Measurements from ENCODE around the gene PERP. TPM values are rescaled to one million over a fixed set of nuclear protein-coding genes. Genes with fewer than 3 reads are reported as not detected.

Gene PERP
- total RNA-seq, 3 donors from 2014 or later (not counting 1 experiment from before 2014, with no cell fraction given), result 0.05 to 1.6 TPM; not detected in 1

DNA sequence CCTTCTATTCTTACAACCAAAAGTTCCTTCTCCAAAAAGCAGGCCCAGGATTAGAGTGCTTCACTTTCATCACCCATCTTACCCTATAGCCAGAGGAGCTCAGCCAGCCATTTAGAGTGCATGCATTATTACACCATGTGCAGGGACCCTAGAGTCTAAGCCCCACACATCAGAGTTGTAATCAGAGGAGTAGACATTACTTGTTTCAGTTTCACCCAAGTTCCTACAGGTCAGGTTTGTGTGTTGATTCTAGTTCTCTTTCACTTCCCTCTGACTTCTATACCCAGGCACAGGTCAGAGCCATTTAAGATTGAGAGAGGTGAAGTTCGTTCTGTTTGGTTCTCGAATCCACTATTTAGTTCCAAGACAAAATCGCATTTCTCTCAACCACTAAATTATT lies 38.2 kb upstream of the PERP start:
- TF ChIP-seq, protein P1, sequence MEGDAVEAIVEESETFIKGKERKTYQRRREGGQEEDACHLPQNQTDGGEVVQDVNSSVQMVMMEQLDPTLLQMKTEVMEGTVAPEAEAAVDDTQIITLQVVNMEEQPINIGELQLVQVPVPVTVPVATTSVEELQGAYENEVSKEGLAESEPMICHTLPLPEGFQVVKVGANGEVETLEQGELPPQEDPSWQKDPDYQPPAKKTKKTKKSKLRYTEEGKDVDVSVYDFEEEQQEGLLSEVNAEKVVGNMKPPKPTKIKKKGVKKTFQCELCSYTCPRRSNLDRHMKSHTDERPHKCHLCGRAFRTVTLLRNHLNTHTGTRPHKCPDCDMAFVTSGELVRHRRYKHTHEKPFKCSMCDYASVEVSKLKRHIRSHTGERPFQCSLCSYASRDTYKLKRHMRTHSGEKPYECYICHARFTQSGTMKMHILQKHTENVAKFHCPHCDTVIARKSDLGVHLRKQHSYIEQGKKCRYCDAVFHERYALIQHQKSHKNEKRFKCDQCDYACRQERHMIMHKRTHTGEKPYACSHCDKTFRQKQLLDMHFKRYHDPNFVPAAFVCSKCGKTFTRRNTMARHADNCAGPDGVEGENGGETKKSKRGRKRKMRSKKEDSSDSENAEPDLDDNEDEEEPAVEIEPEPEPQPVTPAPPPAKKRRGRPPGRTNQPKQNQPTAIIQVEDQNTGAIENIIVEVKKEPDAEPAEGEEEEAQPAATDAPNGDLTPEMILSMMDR (IDR thresholded peaks at IDR 0.05), result no peak
- no peaks in the 10 kb centered on the region for H3K9me3 Mint-ChIP-seq

DNA sequence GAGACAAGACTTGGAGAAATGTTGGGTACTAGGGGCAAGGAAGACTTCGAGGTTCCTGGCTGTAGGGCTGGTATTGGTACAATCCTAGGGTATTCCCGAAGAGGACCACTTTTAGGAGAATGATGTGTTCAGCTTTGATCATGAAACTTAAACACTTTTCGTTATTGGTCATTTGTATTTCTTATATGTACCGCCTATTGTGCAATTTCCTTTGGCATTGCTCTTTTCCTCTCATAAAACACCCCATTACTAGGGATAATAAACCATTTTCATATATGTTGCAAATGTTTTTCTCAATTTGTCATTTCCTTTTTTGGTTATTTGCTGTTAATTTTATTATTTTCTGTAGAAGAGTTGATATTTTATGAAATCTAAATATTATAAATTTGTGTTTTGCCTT lies 35.6 kb upstream of the PERP start:
- Histone ChIP-seq H3K27ac (ENCODE audit: low read length) (no peak overlapping the region), H3K27me3 (ENCODE audit: control insufficient read depth, insufficient read depth, low read length) (peaks cover 9% of the 10 kb centered on the region), H3K4me1 (ENCODE audit: control insufficient read depth, insufficient read depth, low read length) (no peaks in the 10 kb centered on the region), H3K9me3 (ENCODE audit: control insufficient read depth, insufficient read depth, low read length) (no peaks in the 10 kb centered on the region), H3K4me3 (ENCODE audit: low read length) (no peak overlapping the region), H3K36me3 (ENCODE audit: control insufficient read depth, insufficient read depth, low read length) (no peaks in the 10 kb centered on the region)
- Mint-ChIP-seq H3K27me3 (ENCODE audit: low read depth in 2 of 2) (peaks cover 29 to 48% of the 10 kb centered on the region in 2 donors), H3K4me3 (no peak overlapping the region), H3K4me1 (no peaks in the 10 kb centered on the region), H3K27ac (no peak overlapping the region), H3K36me3 (no peaks in the 10 kb centered on the region), H3K9me3 (no peaks in the 10 kb centered on the region)
- TF ChIP-seq, protein P1 (IDR thresholded peaks at IDR 0.05), result no peak
- 72% methylated on average over 3 of the region's 4 CpGs for WGBS (ENCODE audit: insufficient coverage)
- intact Hi-C loops (cut with micrococcal nuclease), result no loop called here
- no peak for DNase-seq
- no peak for ATAC-seq

More for the DNA sequence above, 38.2 kb upstream of the PERP start:
- Histone ChIP-seq H3K9me3 (ENCODE audit: control insufficient read depth, insufficient read depth, low read length) (no peaks in the 10 kb centered on the region), H3K27me3 (ENCODE audit: control insufficient read depth, insufficient read depth, low read length) (peaks cover 7% of the 10 kb centered on the region), H3K27ac (ENCODE audit: low read length) (no peak overlapping the region), H3K4me1 (ENCODE audit: control insufficient read depth, insufficient read depth, low read length) (no peaks in the 10 kb centered on the region), H3K36me3 (ENCODE audit: control insufficient read depth, insufficient read depth, low read length) (no peaks in the 10 kb centered on the region), H3K4me3 (ENCODE audit: low read length) (no peak overlapping the region)
- intact Hi-C loops (cut with micrococcal nuclease), result no loop called here
- ATAC-seq (no peak), DNase-seq (no peak)
- no peaks in the 10 kb centered on the region for H3K4me1 Mint-ChIP-seq
- H3K36me3 Mint-ChIP-seq, result no peaks in the 10 kb centered on the region
- H3K27ac Mint-ChIP-seq, result no peak overlapping the region
- no peak overlapping the region for H3K4me3 Mint-ChIP-seq
- peaks cover 26 to 48% of the 10 kb centered on the region in 2 donors for H3K27me3 Mint-ChIP-seq (ENCODE audit: low read depth in 2 of 2)
- WGBS (ENCODE audit: insufficient coverage), result no CpG with 5 or more reads among the region's 3 CpGs

DNA sequence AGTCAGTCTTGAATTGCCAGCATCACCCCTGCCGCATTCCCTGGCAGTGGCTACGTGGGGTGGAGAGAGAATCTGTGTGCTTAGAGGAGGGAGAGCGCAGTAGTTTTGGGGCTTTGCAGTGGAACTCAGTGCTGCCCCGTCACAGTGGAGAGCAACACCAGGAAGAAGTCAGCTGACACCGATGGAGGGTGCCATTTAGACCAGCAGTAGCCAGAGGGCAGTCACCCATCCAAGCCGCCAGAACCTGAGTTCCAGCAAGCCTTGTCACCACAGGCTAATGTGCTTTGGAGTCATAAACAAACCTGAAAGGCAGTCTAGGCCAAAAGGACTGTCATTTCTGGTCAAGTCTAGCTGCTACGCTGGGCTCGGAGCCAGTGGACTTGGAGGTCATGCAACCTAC lies 22.0 kb upstream of the PERP start:
- no peaks in the 10 kb centered on the region for H3K4me1 ChIP-seq (ENCODE audit: control insufficient read depth, insufficient read depth, low read length)
- H3K27ac ChIP-seq (ENCODE audit: low read length), result no peak overlapping the region
- 93% methylated on average over 8 of the region's 8 CpGs for WGBS (ENCODE audit: insufficient coverage)
- TF ChIP-seq, protein P1 (IDR thresholded peaks at IDR 0.05), result no peak
- H3K9me3 Mint-ChIP-seq, result no peaks in the 10 kb centered on the region
- H3K4me1 Mint-ChIP-seq, result no peaks in the 10 kb centered on the region
- H3K36me3 ChIP-seq (ENCODE audit: control insufficient read depth, insufficient read depth, low read length), result no peaks in the 10 kb centered on the region
- no peaks in the 10 kb centered on the region for H3K36me3 Mint-ChIP-seq
- no peak overlapping the region for H3K4me3 ChIP-seq (ENCODE audit: low read length)
- no peak overlapping the region for H3K4me3 Mint-ChIP-seq
- DNase-seq (no peak), ATAC-seq (no peak)
- intact Hi-C loops (cut with micrococcal nuclease), result no loop called here
- no peak overlapping the region for H3K27ac Mint-ChIP-seq
- H3K9me3 ChIP-seq (ENCODE audit: control insufficient read depth, insufficient read depth, low read length), result no peaks in the 10 kb centered on the region
- peaks cover 1% of the 10 kb centered on the region for H3K27me3 ChIP-seq (ENCODE audit: control insufficient read depth, insufficient read depth, low read length)
- peaks cover 13 to 28% of the 10 kb centered on the region in 2 donors for H3K27me3 Mint-ChIP-seq (ENCODE audit: low read depth in 2 of 2)

DNA sequence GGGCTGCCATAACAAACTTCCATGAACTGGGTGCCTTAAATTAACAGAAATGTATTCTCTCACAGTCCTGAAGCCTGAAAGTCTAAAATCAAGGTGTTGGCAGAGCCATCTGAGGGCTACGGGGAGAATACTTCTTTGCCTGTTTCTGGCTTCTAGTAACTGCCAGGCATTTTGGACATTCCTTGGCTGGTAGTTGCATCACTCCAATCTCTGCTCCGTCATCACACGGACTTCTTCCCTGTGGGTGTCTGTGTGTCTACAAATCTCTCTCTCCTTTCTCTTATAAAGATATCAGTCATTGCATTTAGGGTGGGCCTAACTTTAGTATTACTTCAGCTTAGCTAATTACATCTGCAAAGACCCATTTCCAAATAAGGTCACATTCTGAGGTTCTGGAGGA lies 20.9 kb upstream of the PERP start:
- Mint-ChIP-seq H3K4me3 (no peak overlapping the region), H3K4me1 (no peaks in the 10 kb centered on the region), H3K27me3 (ENCODE audit: low read depth in 2 of 2) (peaks cover 17 to 27% of the 10 kb centered on the region in 2 donors), H3K36me3 (no peaks in the 10 kb centered on the region), H3K9me3 (no peaks in the 10 kb centered on the region), H3K27ac (no peak overlapping the region)
- peaks cover 3% of the 10 kb centered on the region for H3K27me3 ChIP-seq (ENCODE audit: control insufficient read depth, insufficient read depth, low read length)
- H3K36me3 ChIP-seq (ENCODE audit: control insufficient read depth, insufficient read depth, low read length), result no peaks in the 10 kb centered on the region
- H3K9me3 ChIP-seq (ENCODE audit: control insufficient read depth, insufficient read depth, low read length), result no peaks in the 10 kb centered on the region
- WGBS (ENCODE audit: insufficient coverage), result 87% methylated on average over 3 of the region's 3 CpGs
- TF ChIP-seq, protein P1 (IDR thresholded peaks at IDR 0.05), result no peak
- ATAC-seq (no peak), DNase-seq (no peak)
- no peak overlapping the region for H3K27ac ChIP-seq (ENCODE audit: low read length)
- intact Hi-C loops (cut with micrococcal nuclease), result no loop called here
- H3K4me3 ChIP-seq (ENCODE audit: low read length), result no peak overlapping the region
- no peaks in the 10 kb centered on the region for H3K4me1 ChIP-seq (ENCODE audit: control insufficient read depth, insufficient read depth, low read length)
